ENCODE data around the gene APOBEC3G.

DNA sequence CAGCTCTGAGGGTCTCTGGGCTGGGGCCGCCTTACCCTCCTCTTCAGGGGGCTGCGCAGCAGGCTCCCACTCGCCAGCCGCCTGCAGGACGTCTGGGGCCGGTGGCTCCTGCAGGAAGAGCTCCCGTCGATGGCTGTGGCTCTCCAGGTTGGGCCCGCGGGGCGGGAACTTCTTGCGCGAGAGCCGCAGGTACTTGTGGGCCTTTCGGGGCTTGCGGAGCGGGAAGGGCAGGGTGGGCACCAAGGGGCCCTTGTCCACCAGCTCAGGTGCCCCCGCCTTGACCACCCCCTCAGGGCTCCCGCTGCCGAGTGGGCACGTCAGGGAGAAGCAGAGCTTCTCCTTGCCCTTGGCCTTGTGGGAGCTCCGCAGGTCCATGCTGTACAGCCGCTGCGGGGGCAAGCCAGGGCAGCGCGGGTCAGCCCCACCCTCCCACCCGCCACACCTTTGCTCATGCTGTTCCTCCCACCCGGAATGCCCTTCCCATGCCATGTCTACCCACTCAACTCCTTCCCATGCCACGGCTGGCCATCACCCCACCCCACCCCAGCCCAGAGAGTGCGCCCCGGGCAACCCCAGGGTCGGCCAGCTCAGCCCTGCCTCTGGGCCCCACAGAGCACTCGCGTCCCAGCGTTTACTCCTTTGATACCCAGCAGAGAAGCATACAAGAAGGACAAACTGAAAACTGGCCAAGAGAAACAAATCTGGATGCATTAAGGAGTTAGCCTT lies 57.5 kb downstream of the APOBEC3G start:
- no peak for TF ChIP-seq POLR2A (IDR thresholded peaks at IDR 0.05)
- TF ChIP-seq, protein P1, sequence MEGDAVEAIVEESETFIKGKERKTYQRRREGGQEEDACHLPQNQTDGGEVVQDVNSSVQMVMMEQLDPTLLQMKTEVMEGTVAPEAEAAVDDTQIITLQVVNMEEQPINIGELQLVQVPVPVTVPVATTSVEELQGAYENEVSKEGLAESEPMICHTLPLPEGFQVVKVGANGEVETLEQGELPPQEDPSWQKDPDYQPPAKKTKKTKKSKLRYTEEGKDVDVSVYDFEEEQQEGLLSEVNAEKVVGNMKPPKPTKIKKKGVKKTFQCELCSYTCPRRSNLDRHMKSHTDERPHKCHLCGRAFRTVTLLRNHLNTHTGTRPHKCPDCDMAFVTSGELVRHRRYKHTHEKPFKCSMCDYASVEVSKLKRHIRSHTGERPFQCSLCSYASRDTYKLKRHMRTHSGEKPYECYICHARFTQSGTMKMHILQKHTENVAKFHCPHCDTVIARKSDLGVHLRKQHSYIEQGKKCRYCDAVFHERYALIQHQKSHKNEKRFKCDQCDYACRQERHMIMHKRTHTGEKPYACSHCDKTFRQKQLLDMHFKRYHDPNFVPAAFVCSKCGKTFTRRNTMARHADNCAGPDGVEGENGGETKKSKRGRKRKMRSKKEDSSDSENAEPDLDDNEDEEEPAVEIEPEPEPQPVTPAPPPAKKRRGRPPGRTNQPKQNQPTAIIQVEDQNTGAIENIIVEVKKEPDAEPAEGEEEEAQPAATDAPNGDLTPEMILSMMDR (IDR thresholded peaks at IDR 0.05) = no peak
- TF ChIP-seq EP300 (IDR thresholded peaks at IDR 0.05) = no peak

All from ovary (tissue), 3 donors.